Germinal center (tissue), 1 donor: Measurements from ENCODE around the gene CCDC7.
"Not testable (repeated sequence)": the region's sequence is repeated elsewhere in the genome, so short reads cannot be mapped to it uniquely, and the experiment has no call there.

ENCODE experiments used
- DNase-seq: peaks from one replicate; pipeline ENCODE4 v3.0.0; 2012; ENCODE audit warnings: mixed read lengths, low spot score

CCDC7 gene

GRCh38 chr10:32454148-32454547 lies 8.2 kb downstream of the CCDC7 start:
- no peak for DNase-seq

DNA sequence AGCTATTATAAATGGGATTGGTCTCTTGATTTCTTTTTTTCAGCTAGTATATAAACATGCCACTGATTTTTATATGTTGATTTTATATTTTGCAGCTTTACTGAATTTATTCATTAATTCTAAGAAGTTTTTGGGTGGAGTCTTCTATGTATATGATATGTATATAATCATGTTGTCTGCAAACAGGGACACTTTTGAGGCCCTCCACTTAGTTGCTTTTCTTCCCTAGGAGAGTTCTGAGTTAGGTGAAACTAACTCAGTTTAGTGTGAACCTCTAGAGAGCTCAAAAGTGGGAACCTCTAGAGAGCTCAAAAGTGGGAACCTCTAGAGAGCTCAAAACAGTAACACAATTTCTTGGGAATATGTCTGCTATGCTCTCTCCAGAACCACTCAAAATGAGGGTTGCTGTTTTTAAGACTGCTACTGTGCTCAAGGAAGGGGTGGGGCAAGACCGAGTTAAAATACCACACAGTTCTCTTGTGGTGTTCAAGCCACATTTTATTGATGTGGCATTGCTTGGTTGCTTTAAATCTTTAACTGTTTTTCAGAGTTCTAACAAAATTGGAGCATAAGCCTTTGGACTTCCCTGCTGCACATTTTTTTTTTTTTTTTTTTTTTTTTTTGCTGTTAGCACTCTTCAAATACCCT lies 13.2 kb downstream of the CCDC7 start:
- no peak for DNase-seq

- no peak for DNase-seq
Measured at GRCh38 chr10:32461203-32461602, 15.3 kb downstream of the CCDC7 start.

- no peak for DNase-seq
Measured at GRCh38 chr10:32471232-32471631, 25.3 kb downstream of the CCDC7 start.

- no peak for DNase-seq
Measured at GRCh38 chr10:32477499-32477898, 31.6 kb downstream of the CCDC7 start.

DNA sequence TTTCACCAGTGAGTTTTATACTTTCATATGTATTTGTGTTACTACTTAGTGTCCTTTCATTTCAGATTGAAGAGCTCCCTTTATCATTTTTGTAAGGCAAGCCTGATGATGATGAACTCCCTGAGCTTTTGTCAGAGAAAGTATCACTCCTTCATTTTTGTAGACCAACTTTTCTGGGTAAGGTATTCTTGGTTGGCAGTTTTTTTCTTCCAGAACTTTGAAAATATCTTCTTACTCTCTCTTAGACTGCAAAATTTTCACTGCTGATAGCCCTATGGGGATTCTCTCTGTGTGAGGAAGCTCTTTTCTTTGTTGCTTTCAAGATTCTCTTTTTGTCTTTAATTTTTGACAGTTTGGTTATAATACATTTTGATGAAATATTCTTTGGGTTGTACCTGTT lies 35.7 kb downstream of the CCDC7 start:
- no peak for DNase-seq

- not testable (repeated sequence) for DNase-seq
Measured at GRCh38 chr10:32483019-32483502, 37.1 kb downstream of the CCDC7 start.

GRCh38 chr10:32488038-32488437 lies 42.1 kb downstream of the CCDC7 start:
- DNase-seq: not testable (repeated sequence)

- no peak for DNase-seq
Measured at GRCh38 chr10:32489158-32489557, 43.2 kb downstream of the CCDC7 start.

GRCh38 chr10:32489901-32490300 lies 44.0 kb downstream of the CCDC7 start:
- DNase-seq: no peak

DNA sequence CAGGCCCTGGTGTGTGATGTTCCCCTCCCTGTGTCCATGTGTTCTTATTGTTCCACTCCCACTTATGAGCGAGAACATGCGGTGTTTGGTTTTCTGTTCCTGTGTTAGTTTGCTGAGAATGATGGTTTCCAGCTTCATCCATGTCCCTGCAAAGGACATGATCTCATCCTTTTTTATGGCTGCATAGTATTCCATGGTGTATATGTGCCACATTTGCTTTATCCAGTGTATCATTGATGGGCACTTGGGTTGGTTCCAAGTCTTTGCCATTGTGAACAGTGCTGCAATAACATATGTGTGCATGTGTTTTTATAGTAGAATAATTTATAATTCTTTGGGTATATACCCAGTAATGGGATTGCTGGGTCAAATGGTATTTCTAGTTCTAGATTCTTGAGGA lies 48.6 kb downstream of the CCDC7 start:
- DNase-seq: not testable (repeated sequence)

DNA sequence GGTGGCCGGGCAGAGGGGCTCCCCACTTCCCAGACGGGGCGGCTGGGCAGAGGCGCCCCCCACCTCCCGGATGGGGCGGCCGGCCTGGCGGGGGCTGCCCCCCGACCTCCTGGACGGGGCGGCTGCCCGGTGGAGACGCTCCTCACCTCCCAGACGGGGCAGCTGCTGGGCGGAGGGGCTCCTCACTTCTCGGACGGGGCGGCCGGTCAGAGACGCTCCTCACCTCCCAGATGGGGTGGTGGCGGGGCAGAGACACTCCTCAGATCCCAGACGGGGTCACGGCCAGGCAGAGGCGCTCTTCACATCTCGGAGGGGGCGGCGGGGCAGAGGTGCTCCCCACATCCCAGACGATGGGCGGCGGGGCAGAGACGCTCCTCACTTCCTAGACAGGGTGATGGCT lies 54.2 kb downstream of the CCDC7 start:
- not testable (repeated sequence) for DNase-seq

DNA sequence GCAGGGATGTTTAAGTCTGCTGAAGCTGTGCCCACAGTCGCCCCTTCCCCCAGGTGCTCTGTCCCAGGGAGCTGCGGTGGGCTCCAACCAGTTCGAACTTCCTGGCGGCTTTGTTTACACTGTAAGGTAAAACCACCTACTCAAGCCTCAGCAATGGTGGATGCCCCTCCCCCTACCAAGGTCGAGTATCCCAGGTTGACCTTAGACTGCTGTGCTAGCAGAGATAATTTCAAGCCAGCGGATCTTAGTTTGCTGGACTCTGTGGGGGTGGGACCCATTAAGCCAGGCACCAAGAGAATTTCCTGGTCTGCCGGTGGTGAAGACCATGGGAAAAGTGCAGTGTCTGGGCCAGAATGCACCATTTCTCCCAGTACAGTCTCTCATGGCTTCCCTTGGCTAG lies 56.0 kb downstream of the CCDC7 start:
- DNase-seq: no peak

DNA sequence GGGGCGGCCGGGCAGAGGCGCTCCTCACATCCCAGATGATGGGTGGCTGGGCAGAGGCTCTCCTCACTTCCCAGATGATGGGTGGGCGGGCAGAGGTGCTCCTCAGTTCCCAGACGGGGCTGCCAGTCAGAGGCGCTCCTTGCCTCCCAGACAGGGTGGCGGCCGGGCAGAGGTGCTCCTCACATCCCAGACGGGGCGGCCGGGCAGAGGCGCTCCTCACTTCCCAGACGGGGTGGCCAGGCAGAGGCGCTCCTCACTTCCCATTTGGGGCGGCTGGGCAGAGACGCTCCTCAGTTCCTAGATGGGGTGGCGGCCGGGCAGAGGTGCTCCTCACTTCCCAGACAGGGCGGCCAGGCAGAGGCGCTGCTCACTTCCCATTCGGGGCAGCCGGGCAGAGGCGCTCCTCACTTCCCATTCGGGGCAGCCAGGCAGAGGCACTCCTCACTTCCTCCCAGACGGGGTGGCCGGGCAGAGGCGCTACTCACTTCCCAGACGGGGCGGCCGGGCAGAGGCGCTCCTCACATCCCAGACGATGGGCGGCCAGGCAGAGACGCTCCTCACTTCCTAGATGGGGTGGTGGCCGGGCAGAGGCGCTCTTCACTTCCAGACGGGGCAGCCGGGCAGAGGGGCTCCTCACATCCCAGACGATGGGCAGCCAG lies 60.0 kb downstream of the CCDC7 start:
- DNase-seq: not testable (repeated sequence)

GRCh38 chr10:32511599-32511998 lies 65.7 kb downstream of the CCDC7 start:
- no peak for DNase-seq

DNA sequence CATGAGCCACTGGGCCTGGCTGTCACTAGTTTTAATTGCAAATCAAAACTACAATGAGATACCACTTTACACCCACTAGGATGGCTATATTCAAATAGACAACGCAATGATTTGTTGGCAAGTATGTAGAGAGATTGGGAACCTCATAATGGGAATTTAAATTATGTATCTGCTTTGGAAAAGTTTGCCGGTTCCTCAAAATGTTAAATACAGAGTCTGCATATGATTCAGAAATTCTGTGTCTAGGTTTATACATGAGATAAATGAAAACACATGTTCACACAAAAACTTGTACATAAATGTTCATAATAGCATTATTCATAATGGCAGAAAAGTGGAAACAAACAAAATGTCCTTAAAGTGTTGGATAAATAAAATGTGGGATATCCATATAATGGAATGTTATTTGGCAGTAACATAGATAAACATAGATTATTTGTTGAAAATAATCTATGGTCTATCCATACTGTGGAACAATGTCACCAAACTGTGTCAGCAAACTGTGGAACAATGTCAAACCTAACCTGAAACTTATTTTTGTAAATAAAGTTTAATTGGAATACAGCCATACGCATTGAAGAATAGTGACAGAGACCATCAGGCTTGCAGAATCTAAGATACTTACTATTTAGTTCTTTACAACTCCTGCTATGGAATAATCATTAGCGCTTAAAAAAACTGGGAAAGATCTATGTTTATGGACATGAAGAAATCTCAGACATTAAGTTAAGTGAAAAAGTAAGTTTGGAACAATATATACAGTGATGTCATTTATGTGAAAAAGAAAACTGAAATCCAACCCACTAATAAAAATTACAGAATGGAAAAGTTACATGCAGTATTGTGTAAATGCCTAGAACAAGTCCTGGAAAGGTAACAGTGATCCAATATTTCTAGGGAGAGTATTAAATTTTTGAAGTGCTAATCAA lies 70.9 kb downstream of the CCDC7 start:
- DNase-seq: no peak

DNA sequence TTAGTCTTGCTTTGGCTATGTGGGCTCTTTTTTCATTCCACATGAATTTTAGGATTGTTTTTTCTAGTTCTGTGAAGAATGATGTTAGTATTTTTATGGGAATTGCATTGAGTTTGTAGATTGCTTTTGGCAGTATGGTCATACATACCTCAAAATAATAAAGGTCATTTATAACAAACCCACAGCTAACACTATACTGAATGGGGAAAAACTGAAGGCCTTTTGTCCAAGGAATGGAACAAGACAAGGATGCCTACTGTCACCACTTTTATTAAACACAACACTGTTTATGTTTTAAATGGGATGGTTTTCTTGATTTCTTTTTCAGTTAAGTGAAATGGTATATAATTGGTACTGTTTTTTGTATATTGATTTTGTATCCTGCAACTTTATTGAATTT lies 84.3 kb downstream of the CCDC7 start:
- DNase-seq: no peak

- DNase-seq: no peak
Measured at GRCh38 chr10:32538256-32538655, 92.3 kb downstream of the CCDC7 start.

- no peak for DNase-seq
Measured at GRCh38 chr10:32540691-32541470, 94.9 kb downstream of the CCDC7 start.

DNA sequence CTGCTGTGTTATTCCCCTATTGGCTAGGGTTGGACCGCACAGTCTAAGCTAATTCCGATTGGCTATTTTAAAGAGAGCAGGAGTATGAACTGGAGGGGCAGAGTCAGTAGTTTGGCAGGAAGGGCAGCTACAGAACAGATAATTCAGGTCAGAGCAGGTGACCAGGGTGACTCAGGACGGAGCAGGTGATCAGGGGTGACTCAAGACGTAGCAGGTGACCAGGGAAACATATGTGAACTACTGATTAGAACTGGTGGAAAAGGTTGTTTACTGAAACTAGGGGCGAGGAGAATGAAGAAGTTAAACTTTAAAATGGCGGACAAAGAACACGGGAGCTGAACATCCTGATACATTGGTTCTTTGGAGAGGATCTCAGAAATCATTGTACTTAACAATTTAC lies 102.3 kb downstream of the CCDC7 start:
- no peak for DNase-seq

- DNase-seq: no peak
Measured at GRCh38 chr10:32556783-32557395, 110.9 kb downstream of the CCDC7 start.
